ENCODE data around the gene AP5Z1.
A peak's percentile ranks its signal among the peaks of the same experiment; 100 is the strongest.

Gene AP5Z1

GRCh38 chr7:4747013-4747412, 28.4 kb upstream of the AP5Z1 start:
- no peak for FAIRE-seq

GRCh38 chr7:4747746-4748145, 27.7 kb upstream of the AP5Z1 start:
- FAIRE-seq: no peak

GRCh38 chr7:4748231-4748681, 27.2 kb upstream of the AP5Z1 start:
- FAIRE-seq: no peak

GRCh38 chr7:4749363-4749762, 26.1 kb upstream of the AP5Z1 start:
- FAIRE-seq: no peak

- FAIRE-seq: no peak
Observed at GRCh38 chr7:4749798-4750197, 25.6 kb upstream of the AP5Z1 start.

- no peak for FAIRE-seq
Observed at GRCh38 chr7:4751398-4751947, 23.9 kb upstream of the AP5Z1 start.

- no peak for FAIRE-seq
Observed at GRCh38 chr7:4753598-4754432, 21.6 kb upstream of the AP5Z1 start.

GRCh38 chr7:4754433-4755010, 20.9 kb upstream of the AP5Z1 start:
- no peak for FAIRE-seq

GRCh38 chr7:4755045-4755444, 20.4 kb upstream of the AP5Z1 start:
- FAIRE-seq: no peak

GRCh38 chr7:4758111-4758510, 17.3 kb upstream of the AP5Z1 start:
- FAIRE-seq: no peak

GRCh38 chr7:4758791-4759190, 16.6 kb upstream of the AP5Z1 start:
- FAIRE-seq: no peak

- FAIRE-seq: no peak
Observed at GRCh38 chr7:4759211-4759610, 16.2 kb upstream of the AP5Z1 start.

GRCh38 chr7:4760952-4761351, 14.5 kb upstream of the AP5Z1 start:
- FAIRE-seq: no peak

GRCh38 chr7:4762121-4763055, 13.0 kb upstream of the AP5Z1 start:
- FAIRE-seq: no peak

- no peak for FAIRE-seq
Observed at GRCh38 chr7:4763091-4763793, 12.2 kb upstream of the AP5Z1 start.

- no peak for FAIRE-seq
Observed at GRCh38 chr7:4763794-4764185, 11.6 kb upstream of the AP5Z1 start.

GRCh38 chr7:4764402-4765007, 10.9 kb upstream of the AP5Z1 start:
- FAIRE-seq: no peak

GRCh38 chr7:4765776-4766490, 9.5 kb upstream of the AP5Z1 start:
- FAIRE-seq: no peak

GRCh38 chr7:4766666-4767519, 8.5 kb upstream of the AP5Z1 start:
- peak; percentile 85 for FAIRE-seq
